ENCODE measurements around the gene TIMP3.

The TIMP3 gene

DNA sequence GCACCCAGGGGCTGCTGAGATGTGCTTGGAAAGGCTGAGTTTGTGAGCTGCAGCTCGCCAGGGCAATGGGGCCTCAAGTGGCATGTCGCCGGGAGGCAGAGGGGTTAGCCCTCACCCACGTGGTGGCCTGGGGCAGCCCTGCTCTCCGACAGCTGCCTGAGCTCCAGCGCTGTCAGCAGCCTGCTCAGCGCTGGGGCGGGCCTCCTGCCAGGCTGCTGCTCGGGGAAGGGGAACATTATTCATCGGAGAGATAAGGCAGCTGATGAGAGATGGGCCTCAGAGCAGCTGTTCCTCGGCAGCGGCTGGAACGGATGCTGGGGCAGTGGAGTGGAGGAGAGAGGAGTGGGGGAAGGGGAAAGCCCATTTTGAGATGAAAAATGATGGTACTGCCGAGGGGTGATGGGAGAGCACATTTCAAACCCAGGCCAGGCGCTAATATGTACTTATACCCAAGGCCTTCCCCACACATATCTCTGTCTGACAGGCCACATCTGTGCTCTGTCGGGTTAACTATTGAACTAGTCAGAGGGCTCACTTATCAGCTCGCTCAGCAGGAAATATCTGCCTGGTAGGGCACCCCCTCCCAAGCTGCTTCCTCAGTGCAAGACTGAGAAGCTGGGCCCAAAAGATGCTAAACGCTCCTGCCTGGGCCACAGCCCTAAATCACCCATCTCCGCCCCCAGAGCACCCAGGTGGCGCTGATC, 79.5 kb downstream of the TIMP3 start:
- DNase-seq: no peak
- Histone ChIP-seq H3K9ac (ENCODE audit: low read length) (no peak overlapping the region), H4K20me1 (ENCODE audit: insufficient read depth, low read length) (no peaks in the 10 kb centered on the region), H3K4me3 (ENCODE audit: low read length) (no peak overlapping the region), H3K27ac (ENCODE audit: low read length) (no peak overlapping the region), H3K4me2 (ENCODE audit: low read depth, low read length) (no peak overlapping the region), H3K79me2 (ENCODE audit: low read length) (no peaks in the 10 kb centered on the region), H3K36me3 (replicated peaks; ENCODE audit: insufficient read depth, low read length) (no peaks in the 10 kb centered on the region), H3K4me1 (ENCODE audit: low read length) (no peaks in the 10 kb centered on the region), H2AFZ (ENCODE audit: low read length) (no peak overlapping the region), H3K9me3 (replicated peaks; ENCODE audit: insufficient read depth, low read length) (no peaks in the 10 kb centered on the region), H3F3A (ENCODE audit: insufficient read depth, low read length) (no peaks in the 10 kb centered on the region), H3K9me2 (replicated peaks; ENCODE audit: insufficient read depth, low read length) (no peaks in the 10 kb centered on the region), H3K27me3 (replicated peaks; ENCODE audit: insufficient read depth, low read length) (no peaks in the 10 kb centered on the region)
- TF ChIP-seq EZH2phosphoT487 (IDR thresholded peaks at IDR 0.05; ENCODE audit: low read length) (no peak), EZH2 (optimal IDR thresholded peaks at IDR 0.05; ENCODE audit: low read depth, low read length) (no peak)
- TF ChIP-seq, protein P1, sequence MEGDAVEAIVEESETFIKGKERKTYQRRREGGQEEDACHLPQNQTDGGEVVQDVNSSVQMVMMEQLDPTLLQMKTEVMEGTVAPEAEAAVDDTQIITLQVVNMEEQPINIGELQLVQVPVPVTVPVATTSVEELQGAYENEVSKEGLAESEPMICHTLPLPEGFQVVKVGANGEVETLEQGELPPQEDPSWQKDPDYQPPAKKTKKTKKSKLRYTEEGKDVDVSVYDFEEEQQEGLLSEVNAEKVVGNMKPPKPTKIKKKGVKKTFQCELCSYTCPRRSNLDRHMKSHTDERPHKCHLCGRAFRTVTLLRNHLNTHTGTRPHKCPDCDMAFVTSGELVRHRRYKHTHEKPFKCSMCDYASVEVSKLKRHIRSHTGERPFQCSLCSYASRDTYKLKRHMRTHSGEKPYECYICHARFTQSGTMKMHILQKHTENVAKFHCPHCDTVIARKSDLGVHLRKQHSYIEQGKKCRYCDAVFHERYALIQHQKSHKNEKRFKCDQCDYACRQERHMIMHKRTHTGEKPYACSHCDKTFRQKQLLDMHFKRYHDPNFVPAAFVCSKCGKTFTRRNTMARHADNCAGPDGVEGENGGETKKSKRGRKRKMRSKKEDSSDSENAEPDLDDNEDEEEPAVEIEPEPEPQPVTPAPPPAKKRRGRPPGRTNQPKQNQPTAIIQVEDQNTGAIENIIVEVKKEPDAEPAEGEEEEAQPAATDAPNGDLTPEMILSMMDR (IDR thresholded peaks at IDR 0.05; ENCODE audit: low read length): no peak

DNA sequence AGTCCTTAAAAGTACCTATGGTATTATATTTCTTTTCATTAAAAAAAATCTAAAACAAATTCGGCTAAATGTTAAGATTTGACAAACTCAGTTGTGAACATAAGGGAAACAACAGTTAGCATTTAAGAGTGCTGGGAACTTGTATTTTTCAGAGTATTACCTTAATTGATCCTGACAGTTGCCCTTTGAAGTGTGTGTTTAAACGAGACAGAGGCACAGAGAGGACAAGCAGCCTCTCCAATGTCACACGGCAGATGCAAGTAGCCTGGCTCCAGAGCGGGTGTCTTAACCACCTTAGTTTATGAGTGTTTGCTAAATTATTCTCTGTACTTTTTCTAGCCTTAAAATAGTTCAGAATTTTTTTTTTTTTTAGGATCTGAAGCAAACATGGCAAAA, 80.9 kb downstream of the TIMP3 start:
- no peaks in the 10 kb centered on the region for H3K27me3 ChIP-seq (replicated peaks; ENCODE audit: insufficient read depth, low read length)
- no peak for DNase-seq
- H3K27ac ChIP-seq (ENCODE audit: low read length): no peak overlapping the region
- no peaks in the 10 kb centered on the region for H4K20me1 ChIP-seq (ENCODE audit: insufficient read depth, low read length)
- no peak overlapping the region for H3K9ac ChIP-seq (ENCODE audit: low read length)
- no peaks in the 10 kb centered on the region for H3K79me2 ChIP-seq (ENCODE audit: low read length)
- H2AFZ ChIP-seq (ENCODE audit: low read length): no peak overlapping the region
- no peaks in the 10 kb centered on the region for H3K36me3 ChIP-seq (replicated peaks; ENCODE audit: insufficient read depth, low read length)
- H3K9me3 ChIP-seq (replicated peaks; ENCODE audit: insufficient read depth, low read length): no peaks in the 10 kb centered on the region
- H3K4me2 ChIP-seq (ENCODE audit: low read depth, low read length): no peak overlapping the region
- no peak overlapping the region for H3K4me3 ChIP-seq (ENCODE audit: low read length)
- TF ChIP-seq, protein P1 (IDR thresholded peaks at IDR 0.05; ENCODE audit: low read length): no peak
- TF ChIP-seq EZH2 (optimal IDR thresholded peaks at IDR 0.05; ENCODE audit: low read depth, low read length) (no peak), EZH2phosphoT487 (IDR thresholded peaks at IDR 0.05; ENCODE audit: low read length) (no peak)
- H3K9me2 ChIP-seq (replicated peaks; ENCODE audit: insufficient read depth, low read length): no peaks in the 10 kb centered on the region
- no peaks in the 10 kb centered on the region for H3K4me1 ChIP-seq (ENCODE audit: low read length)
- no peaks in the 10 kb centered on the region for H3F3A ChIP-seq (ENCODE audit: insufficient read depth, low read length)

DNA sequence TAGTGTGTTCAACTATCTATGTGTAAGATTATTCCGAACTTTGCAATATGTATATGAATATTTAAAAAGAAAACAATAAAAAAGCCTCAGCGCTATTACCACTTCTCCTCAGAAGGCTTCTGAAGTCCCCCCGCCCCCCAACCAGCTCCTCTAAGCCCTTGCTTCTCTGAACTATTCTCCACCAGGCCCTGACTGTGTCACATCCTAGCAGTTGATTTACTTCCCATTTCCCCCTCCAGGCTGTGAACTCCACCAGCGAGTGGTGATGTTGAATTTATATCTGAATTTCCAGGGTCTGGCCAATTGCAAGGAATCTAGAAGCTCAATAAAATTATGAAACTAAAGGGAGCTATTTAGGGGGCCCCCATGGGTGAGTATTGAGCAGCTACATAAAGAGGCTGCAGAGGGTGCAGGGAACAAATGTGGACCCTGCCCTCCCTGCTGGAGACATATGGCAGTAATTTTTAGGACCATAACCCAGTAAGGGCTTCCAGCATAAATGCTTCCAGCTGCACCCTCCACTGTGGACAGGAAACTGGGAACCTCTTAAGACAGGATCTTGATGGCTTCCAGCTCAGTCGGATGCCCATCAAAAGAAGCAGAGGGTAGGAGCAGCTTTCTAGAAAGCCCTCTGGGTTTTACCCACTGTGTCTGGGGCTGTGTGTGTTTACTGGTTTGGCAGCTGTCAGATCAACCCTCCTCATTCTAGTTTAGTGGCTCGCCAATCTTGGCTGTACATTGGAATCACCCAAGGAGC, 81.4 kb downstream of the TIMP3 start:
- Histone ChIP-seq H2AFZ (ENCODE audit: low read length) (no peak overlapping the region), H3K4me1 (ENCODE audit: low read length) (no peaks in the 10 kb centered on the region)

More for the DNA sequence above, 81.4 kb downstream of the TIMP3 start:
- Histone ChIP-seq H3K79me2 (ENCODE audit: low read length) (no peaks in the 10 kb centered on the region), H3K27ac (ENCODE audit: low read length) (no peak overlapping the region), H3K9me2 (replicated peaks; ENCODE audit: insufficient read depth, low read length) (no peaks in the 10 kb centered on the region), H3K9ac (ENCODE audit: low read length) (no peak overlapping the region), H3K4me3 (ENCODE audit: low read length) (no peak overlapping the region), H4K20me1 (ENCODE audit: insufficient read depth, low read length) (no peaks in the 10 kb centered on the region), H3K9me3 (replicated peaks; ENCODE audit: insufficient read depth, low read length) (no peaks in the 10 kb centered on the region), H3K27me3 (replicated peaks; ENCODE audit: insufficient read depth, low read length) (no peaks in the 10 kb centered on the region), H3F3A (ENCODE audit: insufficient read depth, low read length) (no peaks in the 10 kb centered on the region), H3K4me2 (ENCODE audit: low read depth, low read length) (no peak overlapping the region), H3K36me3 (replicated peaks; ENCODE audit: insufficient read depth, low read length) (no peaks in the 10 kb centered on the region)
- no peak for DNase-seq
- TF ChIP-seq, protein P1 (IDR thresholded peaks at IDR 0.05; ENCODE audit: low read length): no peak
- TF ChIP-seq EZH2phosphoT487 (IDR thresholded peaks at IDR 0.05; ENCODE audit: low read length): no peak

All from MM.1S (cell line).